HFFc6 (cell line): ENCODE data around the gene BRAF. TPM values are rescaled to one million over a fixed set of nuclear protein-coding genes. Genes with fewer than 3 reads are reported as not detected.

ENCODE experiments used
- DNase-seq: peaks from one replicate; pipeline ENCODE4 v3.0.0-alpha.2; 2018
- H3K27ac Mint-ChIP-seq: 2 replicates; pipeline ENCODE4 v1.8.0; 2020; ENCODE audit warnings: mild to moderate bottlenecking, mixed read lengths
- H3K27me3 Mint-ChIP-seq: 2 replicates; pipeline ENCODE4 v1.8.0; 2021; ENCODE audit warnings: mild to moderate bottlenecking, moderate library complexity, mixed read lengths; ENCODE audit not compliant: insufficient read depth
- H3K36me3 Mint-ChIP-seq: 2 replicates; pipeline ENCODE4 v1.8.0; 2021; ENCODE audit warnings: low read depth, mixed read lengths
- H3K4me1 Mint-ChIP-seq: 2 replicates; pipeline ENCODE4 v1.8.0; 2020; ENCODE audit warnings: low read depth, mixed read lengths
- H3K4me3 Mint-ChIP-seq: 2 replicates; pipeline ENCODE4 v1.8.0; 2020; ENCODE audit warnings: mild to moderate bottlenecking, moderate library complexity, mixed read lengths
- H3K9me3 Mint-ChIP-seq: 2 replicates; pipeline ENCODE4 v1.8.0; 2020; ENCODE audit warnings: mild to moderate bottlenecking, mixed read lengths
- CTCF ChIP-seq: fragments of 200-600 bp; sonication (generic); IDR thresholded peaks from 2 replicates; pipeline ENCODE4 v1.5.0; 2021; ENCODE audit warnings: antibody characterized with exemption, mild to moderate bottlenecking
- total RNA-seq, 6 experiments: library from RNA; stranded (reverse); fragmentation: NEBNext Ultra II Directional; extraction: Animal tissue kit (Norgen Biotek cat#: 25700); gene quantifications; 2 replicates in 1 of 6; 3 replicates in 5 of 6; pipeline ENCODE4 v1.2.3, GENCODE V29; 2021

BRAF gene
- total RNA-seq, 6 experiments from 2014 or later: 20.3 to 24.2 (median 22.8) TPM

GRCh38 chr7:140738280-140738679 lies 186.4 kb downstream of the BRAF start:
- Mint-ChIP-seq H3K4me3 (no peak overlapping the region), H3K4me1 (no peaks in the 10 kb centered on the region), H3K36me3 (peaks cover 7% of the 10 kb centered on the region; the same call in 1 of the 2 replicates), H3K27ac (peak overlapping the region; percentile 40; the same call in 1 of the 2 replicates), H3K9me3 (no peaks in the 10 kb centered on the region), H3K27me3 (no peaks in the 10 kb centered on the region)
- no peak for TF ChIP-seq CTCF
- DNase-seq: no peak

- no peak overlapping the region for H3K27ac Mint-ChIP-seq
- H3K4me1 Mint-ChIP-seq: peaks cover 4% of the 10 kb centered on the region
- DNase-seq: no peak
- H3K36me3 Mint-ChIP-seq: peaks cover 4% of the 10 kb centered on the region; the same call in 1 of the 2 replicates
- H3K4me3 Mint-ChIP-seq: no peak overlapping the region
- TF ChIP-seq CTCF: no peak
- H3K27me3 Mint-ChIP-seq: no peaks in the 10 kb centered on the region
- no peaks in the 10 kb centered on the region for H3K9me3 Mint-ChIP-seq
Measured at GRCh38 chr7:140734729-140735128, 190.0 kb downstream of the BRAF start.

- no peaks in the 10 kb centered on the region for H3K27me3 Mint-ChIP-seq
- H3K4me3 Mint-ChIP-seq: no peak overlapping the region
- peaks cover 4% of the 10 kb centered on the region; the same call in 1 of the 2 replicates for H3K36me3 Mint-ChIP-seq
- no peak for DNase-seq
- no peaks in the 10 kb centered on the region for H3K9me3 Mint-ChIP-seq
- peaks cover 7% of the 10 kb centered on the region for H3K4me1 Mint-ChIP-seq
- H3K27ac Mint-ChIP-seq: no peak overlapping the region
- no peak for TF ChIP-seq CTCF
Measured at GRCh38 chr7:140734096-140734495, 190.6 kb downstream of the BRAF start.

- Mint-ChIP-seq H3K36me3 (peaks cover 4% of the 10 kb centered on the region; the same call in 1 of the 2 replicates), H3K27me3 (no peaks in the 10 kb centered on the region), H3K4me1 (peaks cover 21% of the 10 kb centered on the region), H3K4me3 (no peak overlapping the region), H3K27ac (no peak overlapping the region), H3K9me3 (no peaks in the 10 kb centered on the region)
- DNase-seq: no peak
- no peak for TF ChIP-seq CTCF
Measured at GRCh38 chr7:140732416-140732815, 192.3 kb downstream of the BRAF start.

- no peaks in the 10 kb centered on the region for H3K9me3 Mint-ChIP-seq
- H3K4me1 Mint-ChIP-seq: peaks cover 22% of the 10 kb centered on the region
- no peak overlapping the region for H3K4me3 Mint-ChIP-seq
- peak; percentile 61 for TF ChIP-seq CTCF
- H3K36me3 Mint-ChIP-seq: no peaks in the 10 kb centered on the region
- peak; percentile 9 for DNase-seq
- H3K27ac Mint-ChIP-seq: no peak overlapping the region
- no peaks in the 10 kb centered on the region for H3K27me3 Mint-ChIP-seq
Measured at GRCh38 chr7:140726281-140726680, 198.4 kb downstream of the BRAF start.

- Mint-ChIP-seq H3K36me3 (no peaks in the 10 kb centered on the region), H3K4me3 (no peak overlapping the region), H3K27ac (no peak overlapping the region), H3K4me1 (peaks cover 25% of the 10 kb centered on the region), H3K27me3 (no peaks in the 10 kb centered on the region), H3K9me3 (no peaks in the 10 kb centered on the region)
- no peak for DNase-seq
- no peak for TF ChIP-seq CTCF
Measured at GRCh38 chr7:140724706-140725105, 200.0 kb downstream of the BRAF start.
